ENCODE results near the gene GSTO2. TPM values are rescaled to one million over a fixed set of nuclear protein-coding genes. Genes with fewer than 3 reads are reported as not detected.

GSTO2 gene
- total RNA-seq: 1 to 10 TPM in 2 of 9 donors, under 1 TPM in 7; 0.59 to 1.9 (median 0.94) TPM
- polyA plus RNA-seq: under 1 TPM; 0.46 to 0.61 TPM
- long read RNA-seq, donor 1, partial matches to known transcripts: 0 of 1 reads
- long read RNA-seq, donor 1, other reads (novel, unspliced or antisense): 1 of 1 reads
- long read RNA-seq, donor 2, partial matches to known transcripts: 0 of 1 reads
- long read RNA-seq, donor 2, other reads (novel, unspliced or antisense): 0 of 1 reads
- long read RNA-seq, donor 3, partial matches to known transcripts: 0 of 3 reads
- long read RNA-seq, donor 3, other reads (novel, unspliced or antisense): 2 of 3 reads

DNA sequence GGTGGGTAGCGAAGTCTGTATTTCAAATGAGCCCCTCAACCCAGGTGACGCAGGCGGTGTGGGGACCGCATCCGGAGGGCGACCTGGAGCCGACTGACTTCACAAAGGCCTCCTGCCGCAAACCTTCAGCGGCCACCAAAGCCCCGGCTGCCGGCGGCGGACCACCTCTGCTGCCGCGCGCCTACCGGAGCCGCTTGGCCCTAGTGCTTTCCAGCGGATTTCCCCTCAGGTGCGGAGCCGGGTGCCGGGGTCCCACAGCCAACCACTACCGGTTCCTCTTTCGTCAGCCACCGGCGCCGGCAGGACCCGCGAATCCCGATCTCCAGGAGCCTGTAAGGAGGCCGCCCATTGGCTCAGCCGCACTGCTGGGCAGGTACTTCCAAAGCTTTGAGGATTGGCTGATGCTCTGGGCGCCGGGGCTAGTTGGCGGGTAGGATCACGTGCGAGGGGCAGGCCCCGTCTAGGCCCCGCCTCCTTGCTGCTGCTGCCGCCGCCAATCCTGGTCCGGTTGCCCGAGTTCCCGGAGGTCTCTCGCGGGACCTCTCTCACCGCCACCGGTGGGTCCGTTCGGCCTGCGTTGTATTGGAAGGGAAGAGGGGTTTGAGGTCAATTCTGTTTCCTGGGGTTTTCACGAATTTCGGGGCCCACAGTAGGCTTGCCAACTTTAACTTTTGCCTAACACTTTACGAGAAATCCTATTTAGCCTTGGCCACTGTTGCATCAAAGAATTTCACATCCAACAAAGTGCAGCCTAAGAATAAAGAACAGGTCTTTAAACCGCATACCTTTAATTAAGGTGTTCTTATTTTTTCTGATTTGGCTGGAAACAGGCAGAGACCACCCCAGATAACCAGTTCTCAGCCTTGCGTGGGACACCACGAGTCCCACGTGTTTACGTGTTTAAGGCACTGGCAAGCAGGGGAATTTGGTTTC lies at the start of gene GSTO2:
Gene GSTO2 (plus strand): TSS at position 472 of the 933 bp plus-strand sequence. CDS start 5,732 bp downstream, outside the sequence.
- Histone ChIP-seq H3K36me3 (peaks cover 0 to 46% (median 42%) of the 10 kb centered on the region in 9 donors), H3K27me3 (no peaks in the 10 kb centered on the region), H3K9me3 (no peaks in the 10 kb centered on the region), H3K27ac (peak within 1 kb of the TSS; percentile 41 to 92 (median 84)), H3K4me3 (peak within 1 kb of the TSS; percentile 53 to 97 (median 78)), H3K4me1 (peaks cover 0 to 29% (median 10%) of the 10 kb centered on the region in 12 donors)
- ATAC-seq: peak; percentile 100
- TF ChIP-seq, protein P1, sequence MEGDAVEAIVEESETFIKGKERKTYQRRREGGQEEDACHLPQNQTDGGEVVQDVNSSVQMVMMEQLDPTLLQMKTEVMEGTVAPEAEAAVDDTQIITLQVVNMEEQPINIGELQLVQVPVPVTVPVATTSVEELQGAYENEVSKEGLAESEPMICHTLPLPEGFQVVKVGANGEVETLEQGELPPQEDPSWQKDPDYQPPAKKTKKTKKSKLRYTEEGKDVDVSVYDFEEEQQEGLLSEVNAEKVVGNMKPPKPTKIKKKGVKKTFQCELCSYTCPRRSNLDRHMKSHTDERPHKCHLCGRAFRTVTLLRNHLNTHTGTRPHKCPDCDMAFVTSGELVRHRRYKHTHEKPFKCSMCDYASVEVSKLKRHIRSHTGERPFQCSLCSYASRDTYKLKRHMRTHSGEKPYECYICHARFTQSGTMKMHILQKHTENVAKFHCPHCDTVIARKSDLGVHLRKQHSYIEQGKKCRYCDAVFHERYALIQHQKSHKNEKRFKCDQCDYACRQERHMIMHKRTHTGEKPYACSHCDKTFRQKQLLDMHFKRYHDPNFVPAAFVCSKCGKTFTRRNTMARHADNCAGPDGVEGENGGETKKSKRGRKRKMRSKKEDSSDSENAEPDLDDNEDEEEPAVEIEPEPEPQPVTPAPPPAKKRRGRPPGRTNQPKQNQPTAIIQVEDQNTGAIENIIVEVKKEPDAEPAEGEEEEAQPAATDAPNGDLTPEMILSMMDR (IDR thresholded peaks at IDR 0.05): no peak
- peak in 1 of 2 donors; percentile 79 for TF ChIP-seq POLR2A (IDR thresholded peaks at IDR 0.05)
- intact Hi-C loops (cut with DNase I): loop anchor here in 1 of 10 donors (2.0 kb wide), 1 partner anchor 32 kb away; no protein-coding TSS in a partner anchor
- WGBS, 4 donors: 2 to 4% (median 3%) methylated on average over 26 to 59 of the region's 59 CpGs
- DNase-seq: peak; percentile 99 to 100 (median 100)

- H3K27ac ChIP-seq: no peak overlapping the region
- no peak for TF ChIP-seq POLR2A (IDR thresholded peaks at IDR 0.05)
- TF ChIP-seq, protein P1 (IDR thresholded peaks at IDR 0.05): no peak
- no peak overlapping the region for H3K4me3 ChIP-seq
- H3K4me1 ChIP-seq: no peaks in the 10 kb centered on the region
- no peaks in the 10 kb centered on the region for H3K27me3 ChIP-seq
- 71 to 81% (median 75%) methylated on average over 2 of the region's 2 CpGs for WGBS, 4 donors
- intact Hi-C loops (cut with DNase I): no loop called here
- DNase-seq (no peak), ATAC-seq (no peak)
- H3K9me3 ChIP-seq: no peaks in the 10 kb centered on the region
- H3K36me3 ChIP-seq: no peaks in the 10 kb centered on the region
These were observed 48.5 kb upstream of the GSTO2 start for GRCh38 chr10:104220522-104220921.

DNA sequence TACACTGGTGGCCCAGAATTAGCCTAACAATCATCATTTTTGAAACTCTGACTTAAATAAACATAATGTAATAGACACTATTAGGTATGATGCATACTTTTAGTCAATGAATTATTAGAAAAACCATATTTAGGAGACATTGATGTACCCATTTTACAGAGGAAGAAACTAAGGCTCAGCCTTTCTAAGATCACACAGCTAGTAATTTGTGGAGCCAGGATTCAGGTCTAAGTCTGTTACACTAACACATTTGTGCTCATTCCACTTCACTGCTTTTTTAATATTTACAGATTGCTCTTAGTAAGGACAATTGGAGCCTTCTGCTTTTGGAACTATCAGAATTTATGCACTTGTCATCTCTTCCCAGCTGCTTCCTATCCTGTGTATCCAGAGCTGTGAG lies 45.7 kb upstream of the GSTO2 start:
- TF ChIP-seq, protein P1 (IDR thresholded peaks at IDR 0.05): no peak
- TF ChIP-seq POLR2A (IDR thresholded peaks at IDR 0.05): no peak
- DNase-seq: no peak
- Histone ChIP-seq H3K4me3 (no peak overlapping the region), H3K9me3 (no peaks in the 10 kb centered on the region), H3K27me3 (no peaks in the 10 kb centered on the region), H3K27ac (no peak overlapping the region), H3K36me3 (no peaks in the 10 kb centered on the region), H3K4me1 (no peaks in the 10 kb centered on the region)
- no peak for ATAC-seq
- intact Hi-C loops (cut with DNase I): no loop called here

- H3K27me3 ChIP-seq: peaks cover 0 to 7% (median 0%) of the 10 kb centered on the region in 9 donors
- WGBS, 4 donors: 79 to 86% (median 83%) methylated on average over 4 of the region's 4 CpGs
- H3K4me1 ChIP-seq: peaks cover 0 to 11% (median 5%) of the 10 kb centered on the region in 12 donors
- TF ChIP-seq, protein P1 (IDR thresholded peaks at IDR 0.05): no peak
- no peak for TF ChIP-seq POLR2A (IDR thresholded peaks at IDR 0.05)
- no peak for ATAC-seq
- no peak for DNase-seq
- no peak overlapping the region for H3K27ac ChIP-seq
- H3K4me3 ChIP-seq: no peak overlapping the region
- H3K36me3 ChIP-seq: no peaks in the 10 kb centered on the region
- intact Hi-C loops (cut with DNase I): loop anchor here in 1 of 10 donors (5.0 kb wide), 1 partner anchor 108 kb away; the partner anchor contains the start of gene SFR1
- H3K9me3 ChIP-seq: peaks cover 0 to 9% (median 0%) of the 10 kb centered on the region in 12 donors
These were observed 38.5 kb upstream of the GSTO2 start for GRCh38 chr10:104230490-104230889.
